Inflammatory macrophage (primary cell): Measurements from ENCODE around the gene EPO.
"Not testable (repeated sequence)": the region's sequence is repeated elsewhere in the genome, so short reads cannot be mapped to it uniquely, and the experiment has no call there.

Source experiments
- DNase-seq, 2 donors: peaks; one replicate each; pipeline ENCODE4 v3.0.0-alpha.2; 2020 to 2022

EPO gene

GRCh38 chr7:100683659-100684533, 36.4 kb upstream of the EPO start:
- no peak for DNase-seq

GRCh38 chr7:100684534-100685042, 35.7 kb upstream of the EPO start:
- DNase-seq = no peak

DNA sequence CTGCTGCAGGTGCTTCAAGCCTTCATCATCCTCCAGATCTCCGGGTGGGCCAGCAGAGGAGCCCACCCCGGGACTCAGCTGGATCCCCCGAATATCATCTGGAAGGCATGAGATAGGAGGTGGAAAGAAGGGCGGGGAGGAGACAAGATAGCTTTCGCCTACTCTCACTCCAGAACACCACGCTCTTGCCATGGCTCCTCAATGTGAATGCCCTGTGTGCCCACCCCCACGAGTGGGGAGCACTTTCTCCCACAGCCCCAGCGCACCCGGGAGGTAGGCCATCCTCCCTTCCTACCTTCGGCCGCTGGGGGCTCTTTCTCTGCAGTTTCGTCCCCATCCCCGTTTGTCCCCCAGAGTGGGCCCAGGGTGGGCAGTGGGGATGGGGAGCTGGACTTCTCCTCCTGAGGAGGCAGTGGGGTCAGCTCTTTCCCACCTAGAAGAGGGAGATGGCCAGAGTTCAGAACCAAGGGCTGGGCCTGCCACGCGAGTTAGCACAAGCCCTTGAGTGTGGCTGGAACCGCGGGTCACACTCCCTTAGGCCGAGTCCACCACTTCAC, 35.1 kb upstream of the EPO start:
- no peak for DNase-seq

GRCh38 chr7:100685631-100686145, 34.6 kb upstream of the EPO start:
- no peak for DNase-seq

- DNase-seq = no peak
Observed at GRCh38 chr7:100686201-100686821, 34.0 kb upstream of the EPO start.

DNA sequence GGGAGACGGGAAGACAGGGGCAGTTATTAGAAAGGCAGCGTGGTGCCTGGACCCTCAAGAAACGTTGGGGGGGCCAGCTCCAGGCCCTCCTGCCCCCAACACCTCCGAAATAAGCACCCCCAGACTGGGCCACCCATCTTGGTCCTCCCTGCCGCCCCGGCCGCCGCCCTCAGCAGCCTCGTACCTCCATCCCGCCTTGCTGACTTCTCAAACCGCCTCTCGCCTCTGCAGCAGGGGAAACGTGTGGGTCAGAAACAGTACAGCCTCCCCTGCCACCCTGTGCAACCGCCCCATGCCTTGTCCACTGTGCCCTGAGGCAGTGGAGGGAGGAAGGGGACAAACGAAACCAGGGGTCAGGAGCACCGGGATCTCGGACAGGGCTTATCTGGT, 33.5 kb upstream of the EPO start:
- DNase-seq = no peak

DNA sequence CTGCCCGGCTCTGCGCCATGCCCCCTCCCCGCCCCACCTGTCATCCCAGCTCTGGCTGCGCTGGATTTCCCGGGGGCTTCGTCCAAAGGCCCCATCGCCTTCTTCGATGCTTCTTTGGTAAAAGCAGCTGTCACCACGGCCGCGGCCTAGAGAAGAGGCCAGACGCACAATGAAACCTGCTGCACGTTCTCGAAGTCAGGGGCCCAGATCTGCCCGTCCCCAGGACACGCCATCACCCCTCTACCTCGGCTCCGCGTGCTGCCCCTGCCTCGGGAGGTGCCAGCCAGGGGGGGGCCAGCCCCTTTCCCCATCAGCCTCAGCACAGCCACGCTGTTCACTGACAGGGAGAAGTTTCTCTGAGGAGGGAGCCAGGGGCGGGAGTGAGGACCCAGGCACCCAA, 33.0 kb upstream of the EPO start:
- no peak for DNase-seq

GRCh38 chr7:100687751-100688300, 32.4 kb upstream of the EPO start:
- peak in 1 of 2 donors; percentile 36 for DNase-seq

DNA sequence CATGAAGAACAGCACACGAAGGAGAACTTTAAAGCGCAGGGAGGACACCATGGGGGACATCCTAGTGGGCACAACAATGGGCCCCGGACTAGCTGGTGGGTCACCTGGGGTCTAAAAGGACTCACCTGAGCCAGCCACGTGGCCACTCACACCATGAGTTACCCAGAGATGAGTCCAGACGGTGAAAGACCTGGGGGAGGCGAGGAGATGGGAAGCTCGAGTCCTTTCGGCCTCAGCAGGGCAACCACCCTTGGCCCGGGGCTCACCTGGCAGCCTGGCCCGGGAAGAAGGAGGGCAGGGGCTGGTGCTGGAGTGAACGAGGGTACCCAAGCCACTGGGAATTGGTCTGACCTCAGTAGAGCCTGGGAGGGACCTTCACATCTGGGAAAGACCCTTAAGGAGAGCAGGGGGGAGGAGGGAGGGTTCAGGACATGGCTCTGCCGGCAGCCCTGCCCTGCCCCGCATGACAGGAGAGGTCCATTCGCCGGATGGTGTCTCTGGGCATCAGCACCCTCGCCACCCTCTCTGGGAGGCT, 31.9 kb upstream of the EPO start:
- no peak for DNase-seq

DNA sequence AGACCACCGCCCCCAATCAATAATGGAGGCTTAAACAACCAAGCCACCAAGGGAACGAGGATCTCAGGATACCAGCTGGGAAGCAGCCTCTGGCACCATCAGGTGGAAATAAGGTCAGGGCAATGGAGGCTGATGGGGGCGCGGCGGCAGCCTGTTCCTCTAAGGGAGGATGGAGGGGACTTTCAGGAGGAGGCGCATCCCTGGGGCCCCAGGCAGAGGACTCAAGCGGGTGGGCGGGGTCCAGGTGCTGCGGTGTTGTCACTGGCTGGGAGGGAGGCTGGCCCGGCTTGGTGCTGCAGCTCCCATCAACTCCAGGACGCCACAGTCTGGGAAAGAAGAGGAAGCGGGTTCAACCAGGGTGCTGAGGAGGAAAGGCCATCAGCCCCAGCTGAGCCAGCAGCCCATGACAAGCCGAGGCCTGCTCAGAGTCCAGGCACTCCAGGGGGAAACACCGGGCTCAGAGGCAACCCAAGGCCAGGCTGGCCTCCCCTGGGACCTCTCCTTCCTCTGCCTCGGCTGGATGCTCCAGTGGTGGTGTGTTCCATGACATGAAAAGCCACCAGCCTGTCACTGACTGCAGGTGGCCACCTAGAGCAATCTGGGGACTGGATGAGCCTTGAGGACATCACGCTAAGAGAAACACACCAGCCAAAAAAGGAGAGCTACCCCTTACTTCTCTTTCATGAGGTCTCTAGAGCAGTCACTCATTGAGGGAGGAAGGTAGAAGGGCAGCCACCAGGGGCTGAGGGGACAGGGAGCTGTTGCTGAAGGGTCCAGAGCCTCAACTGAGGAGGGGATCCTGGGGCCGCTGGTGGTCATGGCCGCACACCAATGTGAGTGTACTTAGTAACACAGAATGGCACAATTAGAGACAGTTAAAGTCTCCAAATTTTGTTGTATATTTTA, 30.8 kb upstream of the EPO start:
- no peak for DNase-seq

DNA sequence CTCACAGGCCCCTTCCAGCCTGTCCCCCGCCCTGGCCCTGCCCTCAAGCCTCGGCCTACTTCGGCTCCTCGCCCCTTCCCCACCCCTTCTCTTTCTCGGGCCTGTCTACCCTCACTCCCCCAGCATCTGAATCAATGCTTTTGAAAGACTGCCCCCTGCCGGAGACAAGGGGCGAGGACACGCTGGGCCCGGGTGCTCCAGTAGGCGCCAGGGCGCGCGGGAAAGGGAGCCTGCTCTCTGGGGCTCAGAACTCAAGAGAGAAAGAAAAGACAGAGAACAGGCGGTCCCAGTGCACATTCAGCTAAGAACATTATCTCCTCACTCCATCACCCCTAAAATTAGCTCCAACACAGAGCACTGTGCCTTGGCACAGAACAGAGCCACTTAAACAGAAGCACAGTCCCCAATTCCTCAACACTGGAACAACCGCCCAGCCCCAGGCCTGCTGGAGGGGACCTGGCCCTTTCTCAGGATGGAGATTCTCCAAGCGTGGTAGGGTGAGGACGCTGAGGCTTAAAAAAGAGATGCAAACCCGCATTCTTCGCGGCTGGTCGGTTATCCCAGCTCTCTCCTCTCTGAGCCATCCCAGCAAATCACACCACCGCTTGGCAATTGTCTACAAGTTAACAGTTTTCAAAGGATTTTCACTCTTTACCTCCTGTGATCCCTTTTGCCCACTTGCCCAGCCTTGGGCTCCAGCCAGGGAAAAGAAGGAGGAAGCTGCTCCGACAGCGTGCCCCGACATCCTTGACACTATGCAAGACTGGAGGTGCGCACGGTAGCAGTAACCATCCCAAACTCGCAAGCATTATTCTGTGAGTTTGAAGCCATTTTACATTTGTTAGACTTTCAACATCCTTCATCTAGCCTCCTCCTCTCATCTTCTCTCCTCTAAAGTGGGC, 28.3 kb upstream of the EPO start:
- peak; percentile 74 to 78 for DNase-seq

- DNase-seq = no peak
Observed at GRCh38 chr7:100692578-100692961, 27.7 kb upstream of the EPO start.

DNA sequence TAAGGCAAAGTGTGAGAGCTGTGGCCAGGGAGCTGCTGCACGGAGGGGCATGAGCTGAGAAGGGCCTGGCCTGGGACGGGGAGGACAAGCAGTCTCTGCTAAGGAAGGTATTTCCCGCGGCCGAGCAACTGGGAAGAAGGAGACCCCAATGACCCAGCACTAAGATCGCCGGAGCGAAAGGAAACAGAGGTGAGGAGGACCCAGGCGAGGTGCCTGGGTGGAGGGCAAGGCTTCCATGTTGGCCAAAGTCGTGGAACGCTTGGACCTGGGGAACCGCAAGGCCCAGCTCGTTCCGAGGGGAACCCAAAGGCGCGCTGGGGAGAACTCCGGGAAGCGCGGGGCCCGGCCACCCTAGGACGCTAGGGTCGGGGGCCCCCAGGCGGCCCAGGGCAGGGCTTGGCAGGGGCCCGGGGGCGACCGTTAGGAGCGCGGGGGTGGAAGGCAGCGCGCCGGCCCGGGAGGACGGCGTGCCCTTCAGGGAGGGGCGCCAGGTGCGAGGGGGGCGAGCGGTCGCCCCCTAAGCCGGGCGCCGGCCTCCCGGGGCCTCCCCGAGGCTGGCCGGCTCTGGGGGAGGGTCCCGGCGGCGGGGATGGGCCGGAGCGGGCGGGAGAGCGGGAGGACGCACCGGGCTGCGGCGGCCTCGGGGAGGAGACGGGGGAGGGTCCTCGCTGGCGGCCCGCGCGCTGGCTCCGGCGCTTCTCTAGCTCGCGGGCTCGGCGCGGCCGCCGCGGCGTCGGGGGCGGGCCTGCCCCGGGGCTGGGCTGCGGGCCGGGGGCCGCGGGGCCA, 26.8 kb upstream of the EPO start:
- DNase-seq = no peak

DNA sequence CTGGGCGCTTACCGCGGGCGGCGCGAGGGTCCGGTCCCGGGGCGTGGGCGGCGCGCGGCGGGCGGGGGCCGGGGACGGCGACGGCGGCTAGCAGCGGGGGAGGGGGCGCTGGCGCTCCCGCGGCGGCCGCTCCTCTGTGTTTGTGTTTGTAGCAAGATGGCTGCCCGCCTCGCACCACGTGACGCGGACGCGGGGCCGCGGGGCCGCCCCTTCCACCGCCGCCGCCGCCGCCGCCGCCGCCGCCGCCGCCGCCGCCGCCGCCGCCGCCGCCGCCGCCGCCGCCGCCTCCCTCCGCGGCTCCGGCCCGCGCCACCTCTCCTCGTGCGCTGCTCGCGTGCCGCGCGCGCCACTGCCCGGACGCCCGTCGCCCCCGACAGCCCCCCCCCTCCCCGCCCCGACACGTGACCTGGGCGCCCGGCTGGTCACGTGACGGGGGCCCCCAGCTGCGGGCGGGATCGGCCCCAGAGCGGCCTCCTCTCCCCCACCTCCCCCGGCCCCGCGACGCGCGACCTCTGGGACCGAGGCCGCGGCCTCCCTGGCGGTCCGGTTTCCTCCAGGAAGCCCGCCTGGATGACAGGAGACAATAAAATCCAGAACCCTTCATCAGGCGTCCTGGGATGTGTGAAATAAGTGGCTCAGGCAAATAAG, 26.0 kb upstream of the EPO start, which contains the start of gene GIGYF1:
Gene GIGYF1 (minus strand): TSS at position 153 of the 648 bp plus-strand sequence. CDS start 6,012 bp downstream, outside the sequence.
- DNase-seq = peak; percentile 42 to 71

DNA sequence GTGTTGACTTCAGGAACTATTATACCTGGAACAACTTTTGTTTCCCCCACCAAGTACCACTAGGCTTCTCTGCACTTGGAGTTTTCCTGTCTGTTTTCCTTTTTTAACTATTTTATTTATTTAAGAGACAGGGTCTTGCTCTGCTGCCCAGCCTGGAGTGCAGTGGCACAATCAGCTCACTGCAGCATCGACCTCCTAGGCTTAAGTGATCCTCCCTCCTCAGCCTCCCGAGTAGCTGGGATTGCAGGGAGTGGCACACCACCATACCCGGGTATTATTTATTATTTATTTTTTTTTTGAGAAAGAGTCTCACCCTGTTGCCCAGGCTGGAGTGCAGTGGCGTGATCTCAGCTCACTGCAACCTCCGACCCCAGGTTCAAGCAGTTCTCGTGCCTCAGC, 24.1 kb upstream of the EPO start:
- DNase-seq = no peak

DNA sequence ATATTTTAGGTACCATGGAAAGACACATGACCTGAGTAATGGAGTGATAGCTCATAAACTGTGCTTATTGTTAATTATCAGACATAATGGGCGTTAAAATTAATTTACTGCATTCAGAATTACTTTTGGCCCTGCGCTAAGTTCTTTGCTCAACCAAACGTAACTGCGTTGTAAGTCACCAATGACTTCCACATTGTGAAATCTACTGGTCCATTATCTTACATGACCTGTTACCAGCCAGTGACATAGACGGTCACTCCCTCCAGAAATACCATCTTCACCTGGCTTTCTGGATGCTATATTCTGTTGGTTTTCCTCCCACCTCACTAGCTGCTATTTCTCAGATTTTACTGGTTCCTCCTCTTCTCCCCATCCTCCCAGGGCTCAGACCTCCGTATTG, 21.2 kb upstream of the EPO start:
- no peak for DNase-seq

DNA sequence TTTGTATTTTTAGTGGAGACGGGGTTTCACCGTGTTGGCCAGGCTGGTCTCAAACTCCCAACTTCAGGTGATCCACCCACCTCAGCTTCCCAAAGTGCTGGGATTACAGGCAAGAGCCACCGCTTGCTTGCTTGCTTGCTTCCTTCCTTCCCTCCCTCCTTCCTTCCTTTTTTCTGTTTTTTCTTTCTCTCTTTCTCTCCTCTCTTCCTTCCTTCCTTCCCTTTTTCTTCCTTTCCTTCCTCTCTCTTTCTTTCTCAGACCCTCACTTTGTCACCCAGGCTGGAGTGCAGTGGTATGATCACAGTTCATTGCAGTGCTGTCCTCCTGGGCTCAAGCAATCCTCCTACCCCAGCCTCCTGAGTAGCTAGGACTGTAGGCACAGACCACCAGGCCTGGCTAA, 19.2 kb upstream of the EPO start:
- DNase-seq = not testable (repeated sequence)

DNA sequence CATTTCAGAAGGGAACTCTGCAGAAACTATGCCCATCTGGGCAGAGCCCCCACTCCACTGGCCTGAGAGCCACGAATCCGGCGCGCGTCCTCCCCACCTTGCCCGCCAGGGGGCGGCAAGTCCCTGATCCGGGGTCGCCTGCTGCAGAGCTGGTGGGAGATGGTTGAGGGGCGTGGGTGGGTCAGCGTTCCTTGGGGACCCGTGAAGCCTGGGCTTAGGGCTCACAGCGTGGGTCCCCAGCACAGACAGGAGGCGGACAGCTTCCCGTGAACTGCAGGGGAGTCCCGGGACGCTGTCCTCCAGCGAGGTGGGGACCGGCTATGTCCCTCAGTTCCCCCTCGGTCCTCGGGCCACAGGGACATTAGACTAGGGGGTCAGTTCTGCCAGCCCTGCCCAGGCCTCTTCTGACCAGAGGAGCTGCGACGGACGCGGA, 14.9 kb upstream of the EPO start:
- DNase-seq = peak; percentile 66 to 72
